Epithelial cell of proximal tubule (primary cell): ENCODE results near the gene RNASE12. TPM values are rescaled to one million over a fixed set of nuclear protein-coding genes. Genes with fewer than 3 reads are reported as not detected.
"Not testable (repeated sequence)": the region's sequence is repeated elsewhere in the genome, so short reads cannot be mapped to it uniquely, and the experiment has no call there.

Experiments
- DNase-seq: peaks from one replicate; pipeline ENCODE4 v3.0.0-alpha.2; 2011; ENCODE audit warnings: low read depth
- H3K4me3 ChIP-seq: 2 replicates; pipeline ENCODE4 v1.5.1; 2011; ENCODE audit warnings: low read depth, mild to moderate bottlenecking, low read length
- CTCF ChIP-seq: conservative IDR thresholded peaks from 2 replicates; pipeline ENCODE4 v1.5.1; 2012; ENCODE audit warnings: low read depth, mild to moderate bottlenecking, low read length
- total RNA-seq: library from RNA; depleted of rRNA; stranded (reverse); fragments of >200 nt; gene quantifications from 2 replicates; pipeline ENCODE4 v1.2.3, GENCODE V29; 2015

RNASE12 gene
- total RNA-seq, 1 donor from 2014 or later: not detected

GRCh38 chr14:20578325-20578724 lies 12.9 kb downstream of the RNASE12 start:
- H3K4me3 ChIP-seq: no peak overlapping the region
- TF ChIP-seq CTCF: no peak
- DNase-seq: no peak

GRCh38 chr14:20572382-20572990 lies 18.7 kb downstream of the RNASE12 start:
- H3K4me3 ChIP-seq, DNase-seq: not testable (repeated sequence)

GRCh38 chr14:20570720-20571119 lies 20.5 kb downstream of the RNASE12 start:
- not testable (repeated sequence) for H3K4me3 ChIP-seq

GRCh38 chr14:20569865-20570264 lies 21.3 kb downstream of the RNASE12 start:
- not testable (repeated sequence) for DNase-seq, H3K4me3 ChIP-seq

More at GRCh38 chr14:20570720-20571119, 20.5 kb downstream of the RNASE12 start:
- DNase-seq: not testable (repeated sequence)

- TF ChIP-seq CTCF: no peak
- DNase-seq: no peak
- H3K4me3 ChIP-seq: no peak overlapping the region
These were observed 22.1 kb downstream of the RNASE12 start for GRCh38 chr14:20569066-20569465.

- TF ChIP-seq CTCF: no peak
- DNase-seq: no peak
- no peak overlapping the region for H3K4me3 ChIP-seq
These were observed 22.8 kb downstream of the RNASE12 start for GRCh38 chr14:20568393-20568792.

- not testable (repeated sequence) for DNase-seq, H3K4me3 ChIP-seq
These were observed 24.0 kb downstream of the RNASE12 start for GRCh38 chr14:20567199-20567598.

- no peak for TF ChIP-seq CTCF
- no peak overlapping the region for H3K4me3 ChIP-seq
- no peak for DNase-seq
These were observed 26.6 kb downstream of the RNASE12 start for GRCh38 chr14:20564501-20564997.

- no peak overlapping the region for H3K4me3 ChIP-seq
- no peak for TF ChIP-seq CTCF
These were observed 27.2 kb downstream of the RNASE12 start for GRCh38 chr14:20563971-20564370.

More at GRCh38 chr14:20563971-20564370, 27.2 kb downstream of the RNASE12 start:
- no peak for DNase-seq
